Panc1 (cell line): Measurements from ENCODE around the gene PTGDS. TPM values are rescaled to one million over a fixed set of nuclear protein-coding genes. Genes with fewer than 3 reads are reported as not detected.

Source experiments
- ATAC-seq: fragments of 200-7000 bp; cut with Tn5 transposase; 2 replicates; pipeline ENCODE4 v1.9.1; 2020; ENCODE audit warnings: mild to moderate bottlenecking, moderate library complexity
- BruUV-seq: library from RNA; stranded (reverse); fragments of 400-500 nt; replicated peaks from 2 replicates; lab custom pipeline; 2021; lab: Mats Ljungman, UMichigan
- CTCF ChIA-PET: fragments of 300-600 bp; sonication (Branson Sonifier 250); formaldehyde crosslinking; loops from one replicate; lab custom pipeline; 2022; ENCODE audit warnings: antibody characterized with exemption; lab: Charles Lee
- POLR2A ChIA-PET: fragments of 300-600 bp; sonication (Branson Sonifier 250); formaldehyde crosslinking; loops from one replicate; lab custom pipeline; 2022; ENCODE audit warnings: antibody characterized with exemption; lab: Charles Lee
- DNase-seq: peaks from one replicate; pipeline ENCODE4 v3.0.0-alpha.2; 2010; ENCODE audit warnings: low read depth, low spot score
- H3K27ac ChIP-seq: 2 replicates; pipeline ENCODE4 v1.5.1; 2011; ENCODE audit warnings: mild to moderate bottlenecking, low read length, inconsistent platforms
- H3K27me3 ChIP-seq: fragments of 200-500 bp; sonication (Bioruptor generic); 2 replicates; pipeline ENCODE4 v1.6.0; 2014; ENCODE audit warnings: low read length, inconsistent platforms; ENCODE audit not compliant: control insufficient read depth, insufficient read depth
- H3K36me3 ChIP-seq: fragments of 200-500 bp; sonication (Bioruptor generic); 2 replicates; pipeline ENCODE4 v1.5.1; 2014; ENCODE audit warnings: inconsistent platforms, mild to moderate bottlenecking, low read length, moderate library complexity; ENCODE audit not compliant: control insufficient read depth, insufficient read depth
- H3K4me1 ChIP-seq: 2 replicates; pipeline ENCODE4 v1.5.1; 2011; ENCODE audit warnings: inconsistent platforms, mild to moderate bottlenecking, low read length, moderate library complexity; ENCODE audit not compliant: control insufficient read depth, insufficient read depth
- H3K4me3 ChIP-seq, 2 experiments: 2 replicates each; pipeline ENCODE4 v1.5.1; 2011 to 2012; ENCODE audit warnings: low read depth in 2 of 2, low read length in 2 of 2, mild to moderate bottlenecking in 2 of 2, inconsistent platforms in 1 of 2, moderate library complexity in 1 of 2
- H3K9me3 ChIP-seq: fragments of 200-500 bp; sonication (Bioruptor generic); 2 replicates; pipeline ENCODE4 v1.5.1; 2014; ENCODE audit warnings: low read depth, mild to moderate bottlenecking, inconsistent platforms, low read length, moderate library complexity; ENCODE audit not compliant: control insufficient read depth, insufficient read depth
- POLR2AphosphoS5 ChIP-seq: IDR thresholded peaks from 2 replicates; pipeline ENCODE4 v1.6.1; 2012; ENCODE audit warnings: mild to moderate bottlenecking, low read depth, low read length, moderate library complexity
- SIN3A ChIP-seq: IDR thresholded peaks from 2 replicates; pipeline ENCODE4 v1.6.1; 2012; ENCODE audit warnings: low read depth, mild to moderate bottlenecking, low read length, moderate library complexity, borderline replicate concordance; ENCODE audit not compliant: insufficient read depth
- TCF7L2 ChIP-seq: IDR thresholded peaks from 2 replicates; pipeline ENCODE4 v1.6.1; 2011; ENCODE audit warnings: mild to moderate bottlenecking, low read depth, low read length, inconsistent platforms
- in situ Hi-C: cut with HindIII; loops from 2 replicates; pipeline ENCODE4 v1.10.0; 2016; ENCODE audit warnings: low sequenced_read_pairs, low pct_unique_long_range_greater_than_20kb
- intact Hi-C: fragments of 100-400 bp; cut with micrococcal nuclease; formaldehyde crosslinking; loops from one replicate; pipeline ENCODE4 v1.10.0; 2022; ENCODE audit not compliant: unreplicated experiment
- total RNA-seq: library from RNA; stranded (reverse); gene quantifications from one replicate; pipeline ENCODE4 v1.2.1, GENCODE V29; 2021; ENCODE audit not compliant: unreplicated experiment
- TF ChIP-seq, protein P1 (sequence below): fragments of 450-650 bp; IDR thresholded peaks from 2 replicates; pipeline ENCODE4 v1.5.1; 2017; ENCODE audit warnings: mild to moderate bottlenecking
- TF ChIP-seq, protein P2 (sequence below), 2 experiments: IDR thresholded peaks; 2 replicates each; pipeline ENCODE4 v1.6.1; 2011 to 2012; ENCODE audit warnings: low read depth in 2 of 2, control low read depth in 1 of 2, low read length in 1 of 2, mild to moderate bottlenecking in 1 of 2, moderate library complexity in 1 of 2; ENCODE audit not compliant: insufficient read depth in 1 of 2

PTGDS gene
- total RNA-seq, 1 experiment from 2014 or later = 13.7 TPM

DNA sequence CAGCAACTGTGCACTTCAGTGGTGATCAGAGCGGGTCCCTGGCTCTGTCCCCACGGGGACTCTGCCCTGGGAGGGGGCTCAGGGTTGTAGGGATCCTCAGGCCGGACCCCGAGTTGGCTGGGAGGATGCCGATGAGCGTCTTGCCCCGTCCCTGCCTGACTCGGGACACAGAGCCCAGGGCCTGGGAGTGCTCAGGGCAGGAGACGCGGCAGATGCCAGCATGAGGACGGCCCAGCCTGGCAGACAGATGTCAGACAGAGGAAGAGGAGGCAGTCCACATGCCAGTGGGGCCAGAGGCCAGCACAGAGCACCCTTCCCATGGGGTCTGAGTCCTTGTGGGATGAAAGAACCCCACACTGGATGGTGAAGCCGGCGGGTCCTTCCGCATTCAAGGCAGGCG, 14.0 kb upstream of the PTGDS start:
- ChIA-PET POLR2A (no interaction called here), CTCF (no interaction called here)
- in situ Hi-C loops (no loop called here), intact Hi-C loops (no loop called here)
- no peak for TF ChIP-seq SIN3A
- no peak for TF ChIP-seq TCF7L2
- TF ChIP-seq, protein P1, sequence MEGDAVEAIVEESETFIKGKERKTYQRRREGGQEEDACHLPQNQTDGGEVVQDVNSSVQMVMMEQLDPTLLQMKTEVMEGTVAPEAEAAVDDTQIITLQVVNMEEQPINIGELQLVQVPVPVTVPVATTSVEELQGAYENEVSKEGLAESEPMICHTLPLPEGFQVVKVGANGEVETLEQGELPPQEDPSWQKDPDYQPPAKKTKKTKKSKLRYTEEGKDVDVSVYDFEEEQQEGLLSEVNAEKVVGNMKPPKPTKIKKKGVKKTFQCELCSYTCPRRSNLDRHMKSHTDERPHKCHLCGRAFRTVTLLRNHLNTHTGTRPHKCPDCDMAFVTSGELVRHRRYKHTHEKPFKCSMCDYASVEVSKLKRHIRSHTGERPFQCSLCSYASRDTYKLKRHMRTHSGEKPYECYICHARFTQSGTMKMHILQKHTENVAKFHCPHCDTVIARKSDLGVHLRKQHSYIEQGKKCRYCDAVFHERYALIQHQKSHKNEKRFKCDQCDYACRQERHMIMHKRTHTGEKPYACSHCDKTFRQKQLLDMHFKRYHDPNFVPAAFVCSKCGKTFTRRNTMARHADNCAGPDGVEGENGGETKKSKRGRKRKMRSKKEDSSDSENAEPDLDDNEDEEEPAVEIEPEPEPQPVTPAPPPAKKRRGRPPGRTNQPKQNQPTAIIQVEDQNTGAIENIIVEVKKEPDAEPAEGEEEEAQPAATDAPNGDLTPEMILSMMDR = no peak
- no peak for TF ChIP-seq POLR2AphosphoS5
- TF ChIP-seq, protein P2, sequence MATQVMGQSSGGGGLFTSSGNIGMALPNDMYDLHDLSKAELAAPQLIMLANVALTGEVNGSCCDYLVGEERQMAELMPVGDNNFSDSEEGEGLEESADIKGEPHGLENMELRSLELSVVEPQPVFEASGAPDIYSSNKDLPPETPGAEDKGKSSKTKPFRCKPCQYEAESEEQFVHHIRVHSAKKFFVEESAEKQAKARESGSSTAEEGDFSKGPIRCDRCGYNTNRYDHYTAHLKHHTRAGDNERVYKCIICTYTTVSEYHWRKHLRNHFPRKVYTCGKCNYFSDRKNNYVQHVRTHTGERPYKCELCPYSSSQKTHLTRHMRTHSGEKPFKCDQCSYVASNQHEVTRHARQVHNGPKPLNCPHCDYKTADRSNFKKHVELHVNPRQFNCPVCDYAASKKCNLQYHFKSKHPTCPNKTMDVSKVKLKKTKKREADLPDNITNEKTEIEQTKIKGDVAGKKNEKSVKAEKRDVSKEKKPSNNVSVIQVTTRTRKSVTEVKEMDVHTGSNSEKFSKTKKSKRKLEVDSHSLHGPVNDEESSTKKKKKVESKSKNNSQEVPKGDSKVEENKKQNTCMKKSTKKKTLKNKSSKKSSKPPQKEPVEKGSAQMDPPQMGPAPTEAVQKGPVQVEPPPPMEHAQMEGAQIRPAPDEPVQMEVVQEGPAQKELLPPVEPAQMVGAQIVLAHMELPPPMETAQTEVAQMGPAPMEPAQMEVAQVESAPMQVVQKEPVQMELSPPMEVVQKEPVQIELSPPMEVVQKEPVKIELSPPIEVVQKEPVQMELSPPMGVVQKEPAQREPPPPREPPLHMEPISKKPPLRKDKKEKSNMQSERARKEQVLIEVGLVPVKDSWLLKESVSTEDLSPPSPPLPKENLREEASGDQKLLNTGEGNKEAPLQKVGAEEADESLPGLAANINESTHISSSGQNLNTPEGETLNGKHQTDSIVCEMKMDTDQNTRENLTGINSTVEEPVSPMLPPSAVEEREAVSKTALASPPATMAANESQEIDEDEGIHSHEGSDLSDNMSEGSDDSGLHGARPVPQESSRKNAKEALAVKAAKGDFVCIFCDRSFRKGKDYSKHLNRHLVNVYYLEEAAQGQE (IDR thresholded peaks at IDR 0.05; ENCODE audit: insufficient read depth in 1 of 2, low read depth in 2 of 2, low read length in 1 of 2) = no peak
- ATAC-seq (no peak), DNase-seq (no peak)
- H3K9me3 ChIP-seq = no peaks in the 10 kb centered on the region
- no TSS peak for BruUV-seq
- H3K27ac ChIP-seq = no peak overlapping the region
- H3K4me3 ChIP-seq = no peak overlapping the region
- H3K4me1 ChIP-seq = peaks cover 5% of the 10 kb centered on the region; the same call in 1 of the 2 replicates
- no peaks in the 10 kb centered on the region for H3K27me3 ChIP-seq
- H3K36me3 ChIP-seq = no peaks in the 10 kb centered on the region

DNA sequence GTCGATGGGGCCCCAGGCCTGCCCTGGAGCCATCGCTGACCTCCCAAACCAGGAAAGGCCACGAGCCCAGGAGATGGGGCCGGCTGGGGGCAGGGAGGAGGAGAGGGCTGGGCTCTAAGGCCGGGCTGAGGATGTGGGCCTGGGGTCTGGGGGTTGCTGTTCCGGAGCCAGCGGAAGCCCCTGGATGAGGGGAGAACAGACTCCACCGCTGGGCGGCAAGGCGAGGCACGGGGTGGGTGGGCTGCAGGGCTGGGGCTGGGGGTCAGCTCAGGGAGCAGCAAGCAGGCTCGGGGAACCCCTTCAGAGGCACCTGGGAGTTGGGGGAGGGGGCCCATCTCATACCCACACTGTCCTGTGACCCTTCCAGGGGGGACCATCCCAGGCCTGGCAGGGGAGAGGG, 13.6 kb upstream of the PTGDS start:
- no peaks in the 10 kb centered on the region for H3K27me3 ChIP-seq
- H3K4me3 ChIP-seq = no peak overlapping the region
- in situ Hi-C loops (no loop called here), intact Hi-C loops (no loop called here)
- ChIA-PET POLR2A (no interaction called here), CTCF (no interaction called here)
- H3K4me1 ChIP-seq = peaks cover 5% of the 10 kb centered on the region; the same call in 1 of the 2 replicates
- no peaks in the 10 kb centered on the region for H3K9me3 ChIP-seq
- TF ChIP-seq SIN3A (no peak), TCF7L2 (no peak), POLR2AphosphoS5 (no peak)
- TF ChIP-seq, protein P1 = no peak
- TF ChIP-seq, protein P2 (IDR thresholded peaks at IDR 0.05; ENCODE audit: insufficient read depth in 1 of 2, low read depth in 2 of 2, low read length in 1 of 2) = no peak
- no peak for DNase-seq
- no peak for ATAC-seq
- BruUV-seq = no TSS peak
- no peak overlapping the region for H3K27ac ChIP-seq
- H3K36me3 ChIP-seq = no peaks in the 10 kb centered on the region
